ENCODE results near the gene CNKSR3.
A peak's percentile ranks its signal among the peaks of the same experiment; 100 is the strongest.

Gene CNKSR3

GRCh38 chr6:154510144-154510905, at the start of gene CNKSR3:
CNKSR3 (minus strand) TSS chr6:154510685; CDS start chr6:154510114, 571 bp downstream.
- peak; percentile 89 for DNase-seq (ENCODE audit: low read depth in 2 of 2)

- DNase-seq (ENCODE audit: low read depth in 2 of 2) = no peak
Observed at GRCh38 chr6:154558984-154559383, 48.5 kb upstream of the CNKSR3 start.

- DNase-seq (ENCODE audit: low read depth in 2 of 2) = no peak
Observed at GRCh38 chr6:154558513-154558912, 48.0 kb upstream of the CNKSR3 start.

- no peak for DNase-seq (ENCODE audit: low read depth in 2 of 2)
Observed at GRCh38 chr6:154555073-154555677, 44.7 kb upstream of the CNKSR3 start.

- DNase-seq (ENCODE audit: low read depth in 2 of 2) = no peak
Observed at GRCh38 chr6:154554491-154554890, 44.0 kb upstream of the CNKSR3 start.

- no peak for DNase-seq (ENCODE audit: low read depth in 2 of 2)
Observed at GRCh38 chr6:154550779-154551178, 40.3 kb upstream of the CNKSR3 start.

GRCh38 chr6:154549179-154549578, 38.7 kb upstream of the CNKSR3 start:
- no peak for DNase-seq (ENCODE audit: low read depth in 2 of 2)

GRCh38 chr6:154548130-154548830, 37.8 kb upstream of the CNKSR3 start:
- DNase-seq (ENCODE audit: low read depth in 2 of 2) = no peak

- no peak for DNase-seq (ENCODE audit: low read depth in 2 of 2)
Observed at GRCh38 chr6:154543628-154544027, 33.1 kb upstream of the CNKSR3 start.

GRCh38 chr6:154542747-154543146, 32.3 kb upstream of the CNKSR3 start:
- DNase-seq (ENCODE audit: low read depth in 2 of 2) = no peak

- DNase-seq (ENCODE audit: low read depth in 2 of 2) = peak; percentile 11 to 13
Observed at GRCh38 chr6:154541837-154542236, 31.4 kb upstream of the CNKSR3 start.

- DNase-seq (ENCODE audit: low read depth in 2 of 2) = no peak
Observed at GRCh38 chr6:154539593-154540269, 29.2 kb upstream of the CNKSR3 start.

GRCh38 chr6:154538640-154539191, 28.2 kb upstream of the CNKSR3 start:
- no peak for DNase-seq (ENCODE audit: low read depth in 2 of 2)

- DNase-seq (ENCODE audit: low read depth in 2 of 2) = no peak
Observed at GRCh38 chr6:154537511-154538325, 27.2 kb upstream of the CNKSR3 start.

GRCh38 chr6:154536999-154537398, 26.5 kb upstream of the CNKSR3 start:
- DNase-seq (ENCODE audit: low read depth in 2 of 2) = no peak

- DNase-seq (ENCODE audit: low read depth in 2 of 2) = no peak
Observed at GRCh38 chr6:154536255-154536654, 25.8 kb upstream of the CNKSR3 start.

- no peak for DNase-seq (ENCODE audit: low read depth in 2 of 2)
Observed at GRCh38 chr6:154535851-154536250, 25.4 kb upstream of the CNKSR3 start.

- DNase-seq (ENCODE audit: low read depth in 2 of 2) = no peak
Observed at GRCh38 chr6:154535147-154535546, 24.7 kb upstream of the CNKSR3 start.

GRCh38 chr6:154534531-154534930, 24.0 kb upstream of the CNKSR3 start:
- DNase-seq (ENCODE audit: low read depth in 2 of 2) = no peak

- DNase-seq (ENCODE audit: low read depth in 2 of 2) = no peak
Observed at GRCh38 chr6:154532426-154532825, 21.9 kb upstream of the CNKSR3 start.

- DNase-seq (ENCODE audit: low read depth in 2 of 2) = no peak
Observed at GRCh38 chr6:154529957-154530356, 19.5 kb upstream of the CNKSR3 start.
